Activated CD4-positive, alpha-beta T cell treated with anti-CD3 and anti-CD28 coated beads, Interleukin-2, amount 10 ng/mL, durations not matched to agents 7 days and 5 days (primary cell): ENCODE data around the gene PCNA. TPM values are rescaled to one million over a fixed set of nuclear protein-coding genes. Genes with fewer than 3 reads are reported as not detected.
"Not testable (repeated sequence)": the region's sequence is repeated elsewhere in the genome, so short reads cannot be mapped to it uniquely, and the experiment has no call there.

Source experiments
- CTCF ChIA-PET: fragments of 350-600 bp; sonication (Branson Sonifier 250); formaldehyde crosslinking; loops from one replicate; lab custom pipeline; 2021; ENCODE audit warnings: antibody characterized with exemption; lab: Charles Lee
- POLR2A ChIA-PET: fragments of 350-600 bp; sonication (Branson Sonifier 250); formaldehyde crosslinking; loops from one replicate; lab custom pipeline; 2021; ENCODE audit warnings: antibody characterized with exemption; lab: Charles Lee
- DNase-seq: peaks from one replicate; pipeline ENCODE4 v3.0.0-alpha.2; 2020
- H3K27ac Mint-ChIP-seq: one replicate; pipeline ENCODE4 v1.8.0; 2021; ENCODE audit warnings: mild to moderate bottlenecking, moderate library complexity, mixed read lengths
- H3K27me3 Mint-ChIP-seq: one replicate; pipeline ENCODE4 v1.8.0; 2021; ENCODE audit warnings: mixed read lengths
- H3K36me3 Mint-ChIP-seq: one replicate; pipeline ENCODE4 v1.8.0; 2021; ENCODE audit warnings: low read depth, mixed read lengths
- H3K4me1 Mint-ChIP-seq: one replicate; pipeline ENCODE4 v1.8.0; 2021; ENCODE audit warnings: mixed read lengths
- H3K4me3 Mint-ChIP-seq: one replicate; pipeline ENCODE4 v1.8.0; 2021; ENCODE audit warnings: mild to moderate bottlenecking, moderate library complexity, mixed read lengths
- H3K9me3 Mint-ChIP-seq: one replicate; pipeline ENCODE4 v1.8.0; 2021; ENCODE audit warnings: mixed read lengths
- total RNA-seq, 2 experiments: library from RNA; stranded (reverse); gene quantifications; one replicate each; pipeline ENCODE4 v1.2.3, GENCODE V29; 2021

PCNA gene
- total RNA-seq, 2 experiments from 2014 or later, result 512 to 559 TPM

DNA sequence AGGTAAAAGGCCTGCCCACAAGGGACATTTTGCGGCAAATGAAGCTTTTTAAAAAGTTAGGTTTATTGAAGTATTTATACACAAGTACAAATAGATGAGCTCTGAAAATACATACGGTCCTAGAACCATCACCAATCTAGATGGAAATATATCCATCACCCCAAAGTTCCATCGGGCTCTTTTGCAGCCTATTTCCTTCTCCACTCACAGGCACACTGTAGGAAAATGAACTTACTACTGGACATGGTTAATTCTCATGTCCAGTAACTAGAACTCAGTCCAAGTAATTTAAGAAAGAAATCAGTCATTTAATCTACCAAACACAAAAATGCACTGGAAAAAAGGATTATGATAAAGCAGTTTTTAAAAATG is 6.2 kb downstream of the PCNA start:
- no peak for DNase-seq
- peak overlapping the region; percentile 95 for H3K4me3 Mint-ChIP-seq
- no peaks in the 10 kb centered on the region for H3K27me3 Mint-ChIP-seq
- CTCF ChIA-PET, result no interaction called here
- H3K27ac Mint-ChIP-seq, result peak overlapping the region; percentile 93
- POLR2A ChIA-PET, result no interaction called here
- H3K9me3 Mint-ChIP-seq, result no peaks in the 10 kb centered on the region
- peaks cover 53% of the 10 kb centered on the region for H3K4me1 Mint-ChIP-seq
- peaks cover 64% of the 10 kb centered on the region for H3K36me3 Mint-ChIP-seq

DNA sequence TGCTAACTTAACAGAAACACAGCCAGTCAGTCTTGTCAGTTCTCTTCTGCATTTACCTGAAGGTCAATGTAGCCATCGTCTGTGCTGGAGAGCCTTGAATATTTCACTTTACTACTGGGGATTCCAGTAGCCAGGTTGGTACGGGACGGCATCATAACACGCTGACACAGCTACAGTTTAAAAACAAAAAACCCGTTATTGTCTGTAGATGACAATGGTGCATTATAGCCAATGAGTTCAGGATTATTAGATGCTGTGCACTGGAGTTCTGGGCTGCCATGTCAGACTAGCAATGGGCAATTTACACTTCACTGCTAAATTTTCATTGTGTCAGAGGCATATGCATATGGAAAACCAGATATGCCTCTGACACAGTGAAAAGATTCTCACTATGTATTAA is 10.5 kb downstream of the PCNA start:
- POLR2A ChIA-PET, result no interaction called here
- no peak overlapping the region for H3K4me3 Mint-ChIP-seq
- peaks cover 20% of the 10 kb centered on the region for H3K4me1 Mint-ChIP-seq
- CTCF ChIA-PET, result no interaction called here
- peaks cover 34% of the 10 kb centered on the region for H3K36me3 Mint-ChIP-seq
- no peak overlapping the region for H3K27ac Mint-ChIP-seq
- no peaks in the 10 kb centered on the region for H3K9me3 Mint-ChIP-seq
- no peak for DNase-seq
- no peaks in the 10 kb centered on the region for H3K27me3 Mint-ChIP-seq

DNA sequence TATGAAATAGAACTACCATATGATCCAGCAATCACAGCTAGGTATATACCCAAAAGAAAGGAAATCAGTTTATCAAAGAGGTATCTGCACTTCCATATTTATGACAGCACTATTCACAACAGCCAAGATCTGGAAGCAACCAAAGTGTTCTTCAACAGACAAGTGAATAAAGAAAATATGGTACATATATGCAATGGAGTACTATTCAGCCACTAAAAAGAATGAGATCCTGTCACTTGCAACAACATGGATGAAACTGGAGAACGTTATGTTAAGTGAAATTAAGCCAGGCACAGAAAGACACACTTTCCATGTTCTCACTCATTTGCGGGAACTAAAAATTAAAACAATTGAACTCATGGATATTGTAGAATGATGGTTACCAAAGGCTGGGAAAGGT is 15.3 kb downstream of the PCNA start:
- peaks cover 38% of the 10 kb centered on the region for H3K36me3 Mint-ChIP-seq
- no peak for DNase-seq
- POLR2A ChIA-PET, result no interaction called here

DNA sequence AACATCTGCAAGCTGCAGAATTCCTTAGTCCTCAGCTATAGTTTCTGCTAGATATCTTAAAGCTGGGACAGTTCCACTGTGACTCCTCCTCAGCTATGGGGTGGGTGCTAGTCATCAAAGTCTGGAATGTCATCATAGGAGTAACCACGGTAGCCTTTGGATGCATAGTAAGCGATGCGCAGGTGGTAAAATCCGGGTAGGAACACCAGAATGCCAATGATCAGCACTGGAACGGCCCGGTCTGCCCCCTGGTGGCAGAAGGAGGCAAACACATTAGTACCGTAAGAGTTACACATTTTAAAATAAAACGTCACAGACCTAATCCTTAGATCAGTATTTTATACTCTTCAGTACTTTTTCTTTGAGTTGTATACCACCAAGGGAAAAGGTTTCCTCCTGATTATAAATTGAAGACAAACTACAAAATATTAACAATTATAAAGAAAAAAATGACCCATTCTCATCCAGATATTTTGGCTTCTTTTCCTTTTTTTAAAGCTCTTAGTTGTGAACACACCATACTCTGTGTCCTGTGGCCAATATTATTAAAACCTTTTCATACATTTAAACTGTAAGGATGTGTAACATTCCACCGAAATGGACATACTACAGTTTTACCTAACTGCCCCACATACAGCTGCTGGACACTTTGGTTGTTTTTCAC is 18.9 kb downstream of the PCNA start:
- Mint-ChIP-seq H3K36me3 (peaks cover 44% of the 10 kb centered on the region), H3K27ac (peak overlapping the region; percentile 59), H3K4me1 (peaks cover 18% of the 10 kb centered on the region), H3K9me3 (no peaks in the 10 kb centered on the region), H3K27me3 (no peaks in the 10 kb centered on the region), H3K4me3 (no peak overlapping the region)
- ChIA-PET POLR2A (interaction anchor here (0.6 kb wide), 1 partner anchor 142 kb away, joined by 3 read pairs; no protein-coding TSS in a partner anchor), CTCF (interaction anchor here (0.7 to 4.1 kb wide), 17 partner anchors 14 to 264 kb away, joined by 3 to 36 read pairs (median 4); partner anchors contain the start of gene CDS2)
- peak; percentile 78 for DNase-seq

More for the DNA sequence above, 15.3 kb downstream of the PCNA start:
- peaks cover 18% of the 10 kb centered on the region for H3K4me1 Mint-ChIP-seq
- H3K27ac Mint-ChIP-seq, result no peak overlapping the region
- no peaks in the 10 kb centered on the region for H3K27me3 Mint-ChIP-seq
- H3K4me3 Mint-ChIP-seq, result no peak overlapping the region
- no peaks in the 10 kb centered on the region for H3K9me3 Mint-ChIP-seq
- CTCF ChIA-PET, result interaction anchor here (1.0 to 1.3 kb wide), 2 partner anchors 16 to 29 kb away, joined by 3 read pairs; partner anchors contain the start of gene PCNA

DNA sequence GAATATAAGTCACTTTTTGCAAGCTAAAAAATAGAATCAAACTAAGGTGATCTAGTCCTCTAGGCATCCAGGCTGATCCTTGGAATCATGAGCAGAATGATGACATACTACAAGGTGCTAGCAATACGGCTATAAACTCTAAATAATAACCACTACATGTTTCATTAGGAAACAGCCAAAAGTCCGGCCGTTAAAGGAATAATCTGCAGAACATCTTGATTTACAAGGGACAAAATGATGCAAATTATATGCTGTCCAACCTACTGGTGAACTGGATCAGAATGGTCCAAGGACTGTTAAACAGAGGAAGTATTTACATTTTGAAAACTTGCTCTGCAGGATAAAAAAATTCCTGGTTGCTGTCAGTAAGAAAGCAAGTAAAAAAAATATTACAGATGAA is 19.8 kb downstream of the PCNA start:
- peaks cover 44% of the 10 kb centered on the region for H3K36me3 Mint-ChIP-seq
- H3K27me3 Mint-ChIP-seq, DNase-seq, H3K9me3 Mint-ChIP-seq, H3K4me3 Mint-ChIP-seq, H3K27ac Mint-ChIP-seq: not testable (repeated sequence)
- ChIA-PET CTCF (interaction anchor here (0.9 to 4.1 kb wide), 4 partner anchors 24 to 44 kb away, joined by 3 to 36 read pairs (median 4); no protein-coding TSS in a partner anchor), POLR2A (interaction anchor here (0.6 kb wide), 2 partner anchors 127 to 141 kb away, joined by 3 read pairs; no protein-coding TSS in a partner anchor)
- peaks cover 18% of the 10 kb centered on the region for H3K4me1 Mint-ChIP-seq

DNA sequence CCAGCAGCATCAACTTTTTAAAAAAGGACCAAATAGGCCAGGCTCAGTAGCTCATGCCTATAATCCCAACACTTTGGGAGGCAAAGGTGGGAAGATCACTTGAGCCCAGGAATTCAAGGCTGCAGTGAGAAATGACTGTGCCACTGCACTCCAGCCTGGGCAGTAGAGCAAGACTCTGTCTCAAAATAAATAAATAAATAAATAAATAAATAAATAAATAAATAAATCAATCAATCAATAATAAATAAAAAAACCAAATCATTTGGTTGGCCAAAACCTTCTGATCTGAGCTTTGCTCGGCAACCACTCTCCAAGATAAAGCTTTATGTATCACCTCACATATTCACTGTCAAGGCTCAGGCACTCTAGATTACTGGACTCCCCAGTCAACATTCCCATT is 20.7 kb downstream of the PCNA start:
- H3K4me1 Mint-ChIP-seq, result peaks cover 14% of the 10 kb centered on the region
- peaks cover 38% of the 10 kb centered on the region for H3K36me3 Mint-ChIP-seq
- ChIA-PET CTCF (interaction anchor here (0.6 to 4.1 kb wide), 6 partner anchors 16 to 496 kb away, joined by 3 to 36 read pairs (median 4); no protein-coding TSS in a partner anchor), POLR2A (interaction anchor here (0.6 to 0.8 kb wide), 2 partner anchors 42 to 126 kb away, joined by 3 read pairs; no protein-coding TSS in a partner anchor)
- not testable (repeated sequence) for DNase-seq, H3K9me3 Mint-ChIP-seq, H3K4me3 Mint-ChIP-seq, H3K27me3 Mint-ChIP-seq, H3K27ac Mint-ChIP-seq

DNA sequence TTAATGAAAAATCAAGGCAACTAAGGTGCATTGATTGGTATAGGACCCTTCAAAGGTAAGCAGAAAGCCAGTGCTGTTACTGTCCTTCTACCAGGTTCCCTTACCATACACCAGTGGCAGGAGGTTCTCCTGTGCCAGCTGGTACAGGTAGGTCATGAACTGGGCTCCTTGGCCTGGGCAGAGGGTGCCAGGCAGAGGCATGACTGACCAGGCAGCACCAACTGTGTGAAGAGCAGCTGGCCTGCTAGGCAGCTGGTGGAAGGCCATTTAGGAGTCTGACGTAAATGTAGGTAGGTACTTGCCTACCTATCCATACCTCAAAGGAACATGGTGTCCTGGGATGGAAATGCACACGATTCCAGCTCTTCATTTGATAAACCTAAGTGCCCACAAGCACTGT is 23.3 kb downstream of the PCNA start:
- no peak for DNase-seq
- H3K27ac Mint-ChIP-seq, result no peak overlapping the region
- H3K27me3 Mint-ChIP-seq, result no peaks in the 10 kb centered on the region
- no peak overlapping the region for H3K4me3 Mint-ChIP-seq
- POLR2A ChIA-PET, result no interaction called here
- H3K4me1 Mint-ChIP-seq, result peaks cover 10% of the 10 kb centered on the region
- H3K9me3 Mint-ChIP-seq, result no peaks in the 10 kb centered on the region
- CTCF ChIA-PET, result interaction anchor here (0.9 to 1.8 kb wide), 4 partner anchors 9 to 40 kb away, joined by 3 to 8 read pairs (median 4); no protein-coding TSS in a partner anchor
- peaks cover 30% of the 10 kb centered on the region for H3K36me3 Mint-ChIP-seq

DNA sequence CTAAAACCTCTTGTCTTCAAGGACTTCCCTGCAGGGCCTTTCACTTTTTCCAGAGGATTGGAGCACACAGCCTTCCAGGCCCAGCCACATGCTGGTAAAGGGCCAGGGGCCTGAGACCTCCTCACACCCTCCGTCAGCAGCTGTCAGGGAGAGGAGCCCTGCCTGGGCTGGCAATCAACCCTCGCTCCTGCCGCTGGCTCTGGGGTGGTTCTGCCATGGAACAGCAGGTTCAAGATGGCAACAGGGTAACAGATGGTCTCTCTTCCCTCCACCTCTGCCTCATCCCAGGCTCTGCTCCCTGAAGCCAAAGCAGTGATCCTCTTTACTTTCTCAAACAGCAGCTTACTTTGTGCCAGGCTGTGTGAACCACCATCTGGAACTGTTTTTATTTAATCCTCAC is 23.8 kb downstream of the PCNA start:
- Mint-ChIP-seq H3K27me3 (no peaks in the 10 kb centered on the region), H3K9me3 (no peaks in the 10 kb centered on the region), H3K4me3 (no peak overlapping the region), H3K27ac (peak overlapping the region; percentile 25), H3K4me1 (peaks cover 5% of the 10 kb centered on the region), H3K36me3 (peaks cover 28% of the 10 kb centered on the region)
- DNase-seq, result no peak
- POLR2A ChIA-PET, result no interaction called here
- CTCF ChIA-PET, result interaction anchor here (0.9 to 1.8 kb wide), 4 partner anchors 10 to 39 kb away, joined by 3 to 8 read pairs (median 4); no protein-coding TSS in a partner anchor

DNA sequence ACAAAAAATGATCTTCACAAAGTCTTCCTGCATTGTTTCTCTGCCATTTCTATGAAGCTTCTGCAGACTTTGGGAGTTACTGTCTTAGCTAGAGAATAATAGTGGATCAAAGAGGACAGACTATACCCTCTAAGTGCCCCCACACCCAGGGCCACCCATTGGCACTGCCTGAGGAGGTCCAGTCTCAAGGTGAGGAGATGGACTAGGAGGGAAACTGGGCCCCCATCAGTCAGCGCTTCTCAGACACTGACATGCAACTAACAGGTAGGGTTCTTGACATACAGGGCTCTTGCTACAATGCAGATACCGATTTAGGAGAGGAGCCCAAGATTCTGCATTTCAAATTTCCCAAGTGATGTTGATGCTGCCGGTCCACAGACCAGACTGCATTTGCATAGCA is 24.3 kb downstream of the PCNA start:
- DNase-seq, result no peak
- Mint-ChIP-seq H3K36me3 (peaks cover 25% of the 10 kb centered on the region), H3K27ac (no peak overlapping the region), H3K9me3 (no peaks in the 10 kb centered on the region), H3K4me3 (no peak overlapping the region), H3K27me3 (no peaks in the 10 kb centered on the region), H3K4me1 (peaks cover 6% of the 10 kb centered on the region)
- POLR2A ChIA-PET, result no interaction called here
- CTCF ChIA-PET, result interaction anchor here (1.1 to 1.8 kb wide), 2 partner anchors 10 to 39 kb away, joined by 3 to 8 read pairs; no protein-coding TSS in a partner anchor

DNA sequence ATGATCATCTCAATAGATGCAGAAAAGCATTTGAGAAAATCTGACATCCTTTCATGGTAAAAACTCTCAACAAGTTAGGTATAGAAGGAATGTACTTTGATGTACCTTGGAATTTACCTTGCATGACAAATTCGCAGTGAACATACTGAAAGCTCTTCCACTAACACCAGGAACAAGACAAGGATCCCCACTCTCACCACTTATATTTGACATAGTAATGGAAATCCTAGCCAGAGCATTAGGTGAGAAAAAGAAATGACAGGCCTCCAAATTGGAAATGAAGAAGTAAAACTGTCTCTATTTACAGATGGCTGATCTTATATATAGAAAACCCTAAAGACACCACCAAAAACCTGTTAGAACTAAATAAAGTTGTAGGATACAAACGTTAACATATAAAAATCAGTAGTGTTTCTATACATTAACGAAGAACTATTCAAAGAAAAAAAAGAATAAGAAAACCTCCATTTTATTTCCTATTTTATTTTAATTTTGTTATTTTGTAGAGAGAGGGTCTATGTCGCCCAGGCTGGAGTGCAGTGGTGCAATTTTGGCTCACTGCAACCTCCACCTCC is 26.9 kb downstream of the PCNA start:
- no peak for DNase-seq
- Mint-ChIP-seq H3K36me3 (peaks cover 5% of the 10 kb centered on the region), H3K4me1 (peaks cover 16% of the 10 kb centered on the region), H3K4me3 (no peak overlapping the region), H3K27ac (no peak overlapping the region), H3K9me3 (no peaks in the 10 kb centered on the region), H3K27me3 (no peaks in the 10 kb centered on the region)
- CTCF ChIA-PET, result interaction anchor here (0.6 to 1.1 kb wide), 3 partner anchors 12 to 118 kb away, joined by 4 to 6 read pairs (median 5); no protein-coding TSS in a partner anchor
- POLR2A ChIA-PET, result no interaction called here

DNA sequence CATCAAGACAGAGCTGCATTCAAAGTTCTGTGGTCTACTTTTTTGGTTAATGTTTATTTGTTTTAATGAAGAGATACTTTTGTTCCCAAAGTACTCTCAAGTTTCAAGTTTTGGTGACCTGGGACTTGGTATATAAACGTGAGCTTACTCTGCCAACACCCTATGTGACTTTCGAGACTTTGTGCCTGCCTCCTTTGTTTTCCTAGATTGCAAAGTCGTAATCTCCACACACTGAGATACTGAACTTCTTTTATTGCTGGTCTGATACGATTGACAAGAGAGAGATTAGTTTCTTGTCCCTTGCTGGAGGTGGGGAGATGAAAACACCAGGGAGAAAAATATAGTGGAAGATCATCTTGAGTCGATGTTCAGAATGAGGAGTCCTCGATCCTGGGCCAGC is 27.9 kb downstream of the PCNA start:
- Mint-ChIP-seq H3K27me3 (no peaks in the 10 kb centered on the region), H3K27ac (no peak overlapping the region), H3K9me3 (no peaks in the 10 kb centered on the region), H3K4me1 (peaks cover 16% of the 10 kb centered on the region), H3K36me3 (peaks cover 5% of the 10 kb centered on the region), H3K4me3 (no peak overlapping the region)
- no peak for DNase-seq
- POLR2A ChIA-PET, result no interaction called here
- CTCF ChIA-PET, result interaction anchor here (0.6 to 1.4 kb wide), 4 partner anchors 21 to 113 kb away, joined by 3 to 5 read pairs (median 3); no protein-coding TSS in a partner anchor

DNA sequence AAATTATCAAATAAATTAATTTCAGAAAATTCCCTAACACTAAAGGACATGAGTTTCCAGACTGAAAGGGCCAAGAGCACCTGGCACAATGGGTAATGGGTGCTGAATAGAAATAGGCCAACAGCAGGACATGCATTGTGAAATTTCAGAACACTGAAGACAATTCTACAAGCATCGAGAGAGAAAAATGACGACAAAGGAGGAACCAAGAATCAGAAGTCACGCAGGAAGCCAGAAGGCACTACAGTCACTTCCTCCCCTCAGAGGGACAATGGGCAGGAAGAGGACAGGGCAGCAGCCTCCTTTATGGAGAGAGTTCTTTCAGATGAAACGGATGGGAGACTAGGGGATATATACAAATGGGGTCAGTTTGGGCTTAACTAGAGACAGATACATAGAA is 29.6 kb downstream of the PCNA start:
- Mint-ChIP-seq H3K27ac (peak overlapping the region; percentile 34), H3K27me3 (no peaks in the 10 kb centered on the region), H3K9me3 (no peaks in the 10 kb centered on the region), H3K4me3 (no peak overlapping the region), H3K36me3 (peaks cover 3% of the 10 kb centered on the region), H3K4me1 (peaks cover 20% of the 10 kb centered on the region)
- POLR2A ChIA-PET, result no interaction called here
- CTCF ChIA-PET, result no interaction called here
- peak; percentile 17 for DNase-seq

DNA sequence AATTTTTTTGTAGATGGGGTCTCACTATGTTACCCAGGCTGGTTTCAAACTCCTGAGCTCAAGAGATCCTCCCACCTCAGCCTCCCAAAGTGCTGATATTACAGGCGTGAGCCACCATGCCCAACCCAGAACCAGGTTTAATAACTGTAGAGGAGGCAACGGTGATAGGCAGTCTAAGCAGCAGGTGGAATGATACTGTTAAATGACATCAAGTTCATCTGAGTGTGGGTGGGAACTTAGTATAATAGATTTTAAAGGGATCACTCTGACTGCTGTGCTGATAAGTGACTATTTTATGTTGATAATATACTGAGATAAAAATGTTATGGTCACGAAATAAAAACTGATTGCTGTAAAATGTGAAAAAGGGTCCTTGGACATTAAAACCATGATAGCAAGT is 31.1 kb downstream of the PCNA start:
- Mint-ChIP-seq H3K27me3 (no peaks in the 10 kb centered on the region), H3K9me3 (no peaks in the 10 kb centered on the region), H3K27ac (peak overlapping the region; percentile 36), H3K4me1 (peaks cover 20% of the 10 kb centered on the region), H3K36me3 (peaks cover 3% of the 10 kb centered on the region), H3K4me3 (no peak overlapping the region)
- POLR2A ChIA-PET, result no interaction called here
- CTCF ChIA-PET, result interaction anchor here (1.4 to 2.2 kb wide), 2 partner anchors 26 to 32 kb away, joined by 3 to 6 read pairs; no protein-coding TSS in a partner anchor
- DNase-seq, result no peak
